ENCODE data around the gene SLC25A34.

The SLC25A34 gene

DNA sequence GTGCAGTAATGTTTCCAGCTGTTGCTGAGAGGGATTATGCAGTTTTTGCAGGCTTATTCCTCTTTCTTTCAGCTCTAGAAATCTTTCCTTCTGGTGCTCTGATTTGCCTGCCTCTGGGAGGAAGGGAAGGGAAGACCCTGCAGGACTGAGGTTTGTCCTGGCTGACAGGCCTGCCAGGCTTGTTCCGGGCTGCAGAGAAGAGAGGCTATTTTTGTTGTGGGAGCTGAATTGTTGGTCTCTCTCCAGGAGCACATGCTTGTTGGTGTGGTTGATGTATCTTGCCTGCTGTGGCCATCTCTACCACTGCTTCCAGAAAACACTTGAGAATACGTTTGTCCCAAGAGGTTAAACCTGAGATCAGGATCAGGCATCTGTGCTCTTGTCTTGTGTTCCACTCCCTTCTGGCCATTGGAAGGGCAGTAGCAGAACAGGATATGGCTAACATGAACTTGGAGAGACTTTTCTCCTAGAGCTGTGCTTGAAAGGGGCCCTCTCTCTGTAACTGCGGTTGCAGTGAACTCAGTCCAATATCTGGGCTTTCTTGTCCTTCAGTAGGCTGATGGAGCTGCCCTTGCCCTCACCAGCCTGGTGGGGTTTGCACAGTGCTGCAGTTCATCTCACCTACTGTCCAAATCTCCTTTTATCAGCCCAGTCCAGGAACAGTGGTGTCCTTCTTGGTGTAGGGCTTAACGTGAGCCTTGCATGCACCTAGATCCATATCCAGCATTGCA, 21.5 kb upstream of the SLC25A34 start:
- no peak for ATAC-seq

GRCh38 chr1:15717418-15718125, 18.5 kb upstream of the SLC25A34 start:
- no peak for ATAC-seq

- ATAC-seq = no peak
These were observed 17.9 kb upstream of the SLC25A34 start for GRCh38 chr1:15718199-15718601.

- ATAC-seq = no peak
These were observed 16.5 kb upstream of the SLC25A34 start for GRCh38 chr1:15719381-15720120.

DNA sequence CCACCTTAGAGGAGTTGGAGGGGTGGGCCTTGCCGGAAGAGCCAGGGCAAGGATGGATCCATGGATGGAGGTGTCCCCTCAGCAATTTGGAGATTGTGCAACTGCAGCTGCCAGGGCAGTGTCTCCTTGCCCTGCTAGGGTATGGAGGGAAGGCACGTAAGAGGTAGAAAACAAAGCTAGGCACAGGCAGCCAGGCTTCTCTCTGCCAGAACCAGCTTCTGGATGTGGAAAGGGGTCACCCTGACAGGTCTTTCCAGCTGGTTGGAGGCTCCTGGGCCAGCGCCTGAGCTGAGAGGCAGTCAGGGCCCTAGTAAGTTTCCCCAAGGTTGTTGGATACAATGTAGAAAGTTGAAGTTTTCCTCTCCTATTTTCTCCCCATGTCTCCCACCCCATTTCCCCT, 15.2 kb upstream of the SLC25A34 start:
- no peak for ATAC-seq

GRCh38 chr1:15722411-15722810, 13.6 kb upstream of the SLC25A34 start:
- no peak for ATAC-seq

DNA sequence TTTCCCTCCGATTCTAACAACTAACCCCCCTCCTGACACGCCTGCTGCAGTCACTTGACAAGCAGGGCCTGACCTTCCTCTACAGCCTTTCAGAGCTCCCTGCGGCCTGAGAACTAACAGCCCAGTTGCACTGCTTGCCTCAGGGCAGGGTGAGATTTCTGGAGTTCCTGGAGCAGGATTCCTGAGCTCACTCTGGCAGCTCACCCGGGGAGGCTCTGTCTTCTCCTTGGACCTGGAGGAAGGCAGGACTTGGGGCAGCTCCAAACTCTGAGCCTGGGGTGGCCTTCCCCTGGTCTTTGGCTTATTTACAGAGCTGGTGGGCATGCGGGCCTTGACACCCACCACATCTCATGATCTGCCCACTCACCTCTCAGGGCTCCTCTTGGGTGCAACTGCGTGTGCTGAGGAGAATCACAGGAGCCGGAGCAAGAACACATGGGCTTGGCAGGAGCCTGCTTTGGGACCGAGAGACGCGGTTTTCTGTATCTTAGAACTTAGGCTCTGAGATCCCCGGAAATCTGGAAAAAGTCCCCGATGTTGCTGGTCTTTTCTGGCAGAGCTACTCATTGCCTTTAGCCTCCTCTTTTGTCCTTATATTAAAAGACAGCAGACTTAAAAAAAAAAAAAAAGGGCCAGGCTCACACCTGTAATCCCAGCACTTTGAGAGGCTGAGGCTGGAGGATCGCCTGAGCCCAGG, 13.1 kb upstream of the SLC25A34 start:
- no peak for ATAC-seq

DNA sequence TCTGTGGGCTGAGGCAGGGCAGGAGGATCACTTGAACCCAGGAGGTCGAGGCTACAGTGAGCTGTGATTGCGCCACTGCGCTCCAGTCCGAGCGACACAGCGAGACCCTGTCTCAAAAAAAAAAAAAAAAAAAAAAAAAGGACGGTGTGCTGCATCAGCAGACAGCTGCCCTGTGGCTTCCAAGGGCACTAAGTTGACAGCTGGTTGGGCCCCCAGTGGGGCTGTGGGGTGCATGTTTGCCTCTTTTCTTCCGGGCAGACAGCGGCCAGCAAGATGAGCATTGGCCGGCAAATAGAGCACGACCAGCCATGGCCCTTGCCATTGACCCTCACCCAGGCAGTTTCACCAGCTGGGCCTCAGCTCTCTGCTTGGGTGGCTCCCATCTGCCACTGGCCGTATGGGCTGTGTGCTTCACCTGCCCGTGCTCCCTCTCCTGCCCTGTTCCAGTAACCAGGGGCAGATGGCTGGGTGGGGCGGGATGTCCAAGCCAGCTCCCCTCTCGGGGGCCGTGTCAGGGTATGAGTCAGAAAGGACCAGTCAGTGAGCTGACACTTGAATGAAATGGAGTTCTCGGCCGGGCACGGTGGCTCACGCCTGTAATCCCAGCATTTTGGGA, 12.3 kb upstream of the SLC25A34 start:
- no peak for ATAC-seq

- no peak for ATAC-seq
These were observed 10.8 kb upstream of the SLC25A34 start for GRCh38 chr1:15724949-15725880.

GRCh38 chr1:15726508-15726907, 9.6 kb upstream of the SLC25A34 start:
- ATAC-seq = no peak

- ATAC-seq = no peak
These were observed 9.0 kb upstream of the SLC25A34 start for GRCh38 chr1:15727021-15727420.

DNA sequence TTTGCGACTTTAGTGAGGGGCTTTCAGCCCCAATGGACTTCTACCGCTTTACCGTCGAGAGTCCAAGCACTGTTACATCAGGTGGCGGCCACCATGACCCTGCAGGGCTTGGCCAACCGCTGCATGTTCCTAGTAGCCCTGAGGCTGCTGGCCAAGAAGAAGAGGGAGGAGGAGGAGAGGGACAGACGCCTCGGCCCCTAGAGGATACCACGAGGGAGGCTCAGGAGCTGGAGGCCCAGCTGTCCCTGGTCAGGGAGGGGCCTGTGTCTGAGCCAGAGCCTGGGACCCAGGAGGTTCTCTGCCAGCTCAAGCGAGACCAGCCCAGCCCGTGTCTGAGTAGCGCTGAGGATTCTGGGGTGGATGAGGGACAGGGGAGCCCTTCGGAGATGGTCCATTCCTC, 8.6 kb upstream of the SLC25A34 start:
- ATAC-seq = no peak

- no peak for ATAC-seq
These were observed 8.1 kb upstream of the SLC25A34 start for GRCh38 chr1:15727866-15728534.

DNA sequence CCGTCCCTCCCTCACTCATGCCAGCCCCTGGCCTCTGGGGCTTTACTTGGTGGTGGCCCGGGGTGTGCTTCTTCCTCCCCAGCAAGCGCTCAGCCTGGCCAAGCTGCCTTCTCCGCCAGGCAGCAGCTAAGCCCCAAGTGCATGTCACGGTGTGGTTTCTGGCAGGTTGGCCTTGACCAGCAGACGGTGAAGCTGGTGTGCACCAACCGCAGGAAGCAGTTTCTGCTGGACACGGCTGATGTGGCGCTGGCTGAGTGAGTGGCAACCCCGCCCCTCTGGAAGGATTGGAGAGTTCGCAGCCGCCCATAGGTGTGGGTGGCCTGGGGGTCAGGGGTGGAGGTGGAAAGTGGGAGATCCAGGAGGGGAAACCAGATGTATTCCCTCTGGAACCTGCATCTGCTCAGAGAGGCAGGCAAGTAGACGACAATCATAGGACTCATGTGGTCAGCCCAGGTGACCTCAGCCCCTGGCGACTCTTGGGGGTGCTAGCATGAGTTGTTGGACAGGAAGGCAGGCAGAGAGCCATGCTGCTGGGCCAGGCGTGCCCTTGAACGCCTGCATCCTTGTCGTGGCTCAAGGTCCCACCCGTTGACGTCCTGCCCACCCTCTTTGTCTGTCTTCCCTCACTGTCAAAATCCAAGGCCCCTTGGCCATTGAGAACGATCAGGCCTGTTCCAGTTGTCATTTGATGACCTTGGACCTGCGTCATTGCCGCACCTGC, 7.0 kb upstream of the SLC25A34 start:
- ATAC-seq = no peak

- no peak for ATAC-seq
These were observed 5.6 kb upstream of the SLC25A34 start for GRCh38 chr1:15730423-15730822.

- no peak for ATAC-seq
These were observed 5.1 kb upstream of the SLC25A34 start for GRCh38 chr1:15730936-15731335.

GRCh38 chr1:15731735-15732685, 4.0 kb upstream of the SLC25A34 start:
- no peak for ATAC-seq

DNA sequence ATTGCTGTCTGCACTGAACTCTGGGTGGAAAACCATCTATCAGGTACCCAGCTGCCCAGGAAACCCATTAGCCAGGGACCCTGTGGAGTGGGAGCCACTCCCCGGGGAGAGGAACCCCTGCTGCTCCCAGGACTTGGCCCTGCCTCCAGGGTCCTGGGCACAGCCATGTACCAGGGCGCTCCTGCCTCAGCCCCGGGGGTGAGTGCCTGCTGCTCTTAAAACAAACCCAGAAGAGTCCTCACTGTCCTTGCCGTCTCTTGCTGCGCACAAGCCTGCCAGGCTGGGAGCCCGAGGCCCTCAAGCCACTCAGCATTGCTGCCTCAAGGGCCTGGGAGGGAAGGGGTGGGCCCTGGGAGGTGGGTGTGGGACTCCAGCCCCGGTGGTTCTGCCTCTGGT, 3.4 kb upstream of the SLC25A34 start:
- ATAC-seq = no peak

DNA sequence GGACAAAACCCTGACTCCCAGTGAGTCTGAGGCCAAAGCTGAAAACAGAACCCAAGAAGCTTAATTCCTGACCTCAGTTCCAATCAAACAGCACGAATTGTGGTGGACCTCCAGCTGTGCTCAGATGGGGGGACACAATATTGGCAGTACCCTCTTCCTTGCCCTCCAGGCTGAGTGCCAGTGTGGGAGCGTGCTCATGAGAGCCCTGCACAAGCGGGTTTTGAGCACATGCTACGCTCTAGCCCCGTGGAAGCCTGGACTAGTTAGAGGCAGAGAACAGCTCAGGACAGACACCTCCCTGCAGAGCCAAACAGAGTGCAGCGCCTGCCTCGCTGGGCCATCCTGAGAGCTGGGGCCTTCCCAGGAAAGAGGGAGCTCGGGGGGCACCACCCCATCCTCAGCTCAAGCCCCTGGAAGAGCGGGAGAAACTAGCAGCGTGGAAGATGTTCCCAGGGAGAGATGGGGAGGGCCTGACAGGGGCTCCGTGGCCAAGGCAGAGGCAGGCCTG, 2.8 kb upstream of the SLC25A34 start:
- no peak for ATAC-seq

All from activated CD4-positive, CD25-positive, alpha-beta regulatory T cell treated with anti-CD3 and anti-CD28 coated beads, Interleukin-2, amount 50 U/mL, for 24 hours (primary cell).